Measurements from ENCODE around the gene PIP4K2C.

The PIP4K2C gene

DNA sequence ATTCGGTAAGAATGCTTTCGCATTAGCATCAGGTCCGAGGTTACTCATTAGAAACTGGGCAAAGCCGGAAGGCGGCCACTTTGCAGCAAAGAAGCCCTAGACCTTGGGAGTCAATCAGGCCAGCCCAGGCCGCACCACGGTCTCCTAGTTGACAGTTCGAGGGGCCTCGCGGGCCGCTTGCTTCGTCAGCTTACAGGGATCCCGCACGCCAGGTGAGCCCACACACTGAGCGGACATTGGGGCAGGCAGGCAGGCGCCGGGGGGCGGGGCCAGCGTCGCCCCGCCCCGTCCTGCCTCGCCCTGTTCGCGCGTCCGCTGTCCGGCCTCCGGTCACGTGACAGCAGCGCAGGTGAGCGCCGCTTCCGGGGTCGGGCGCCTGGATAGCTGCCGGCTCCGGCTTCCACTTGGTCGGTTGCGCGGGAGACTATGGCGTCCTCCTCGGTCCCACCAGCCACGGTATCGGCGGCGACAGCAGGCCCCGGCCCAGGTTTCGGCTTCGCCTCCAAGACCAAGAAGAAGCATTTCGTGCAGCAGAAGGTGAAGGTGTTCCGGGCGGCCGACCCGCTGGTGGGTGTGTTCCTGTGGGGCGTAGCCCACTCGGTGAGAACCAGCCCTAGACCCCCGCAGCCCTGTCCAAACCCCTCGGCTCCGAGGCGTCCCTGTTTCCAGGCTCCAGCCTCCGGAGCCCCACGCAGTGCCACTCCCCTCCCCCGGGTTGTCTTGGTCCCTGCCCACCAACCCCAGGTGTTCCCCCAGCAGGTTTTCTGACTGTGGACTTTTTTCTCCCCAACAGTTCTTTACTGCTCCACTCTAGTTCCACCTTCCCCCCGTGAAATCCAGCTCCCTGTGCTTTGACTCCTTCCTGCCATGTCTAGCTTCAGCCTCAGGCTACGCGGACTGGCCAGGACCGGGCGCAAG lies at the start of gene PIP4K2C:
TSS of gene PIP4K2C (plus strand) at position 329 of the 918 bp plus-strand sequence. CDS start at position 427, 98 bp downstream.
- in situ Hi-C loops (cut with HindIII; ENCODE audit: low sequenced_read_pairs), result no loop called here

- in situ Hi-C loops (cut with HindIII; ENCODE audit: low sequenced_read_pairs), result no loop called here
Measured at GRCh38 chr12:57541717-57542116, 49.3 kb upstream of the PIP4K2C start.

GRCh38 chr12:57543581-57543980 lies 47.4 kb upstream of the PIP4K2C start:
- in situ Hi-C loops (cut with HindIII; ENCODE audit: low sequenced_read_pairs), result no loop called here

DNA sequence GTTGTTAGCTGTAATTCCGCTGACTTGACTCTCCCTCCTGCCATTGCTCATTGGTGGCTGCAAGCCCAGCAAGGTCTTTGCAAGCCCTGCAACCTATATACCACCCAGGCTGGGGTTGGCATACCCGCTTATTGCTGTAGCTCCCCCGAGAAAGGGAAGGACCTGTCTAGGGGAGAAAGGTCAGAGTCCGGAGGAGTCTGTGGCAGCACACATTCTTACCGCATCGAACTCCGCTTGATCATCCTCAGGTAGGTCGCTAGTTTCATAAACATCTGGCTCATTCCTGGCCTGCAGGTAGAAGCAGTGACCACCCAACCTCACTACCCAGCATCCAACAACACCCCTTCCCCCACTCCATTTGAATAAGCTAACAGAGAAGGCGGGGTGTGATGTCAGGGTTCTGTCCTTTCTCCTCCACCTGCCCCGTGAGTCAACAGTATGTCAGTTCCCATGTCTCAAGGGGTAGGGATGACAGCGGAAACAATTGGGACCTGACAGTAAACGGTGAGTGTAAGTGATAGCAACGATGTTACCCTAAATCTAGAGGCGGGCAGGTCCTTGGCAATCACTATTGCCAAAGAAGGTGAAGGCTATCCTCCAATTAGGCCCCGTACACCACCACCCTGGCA lies 45.1 kb upstream of the PIP4K2C start:
- in situ Hi-C loops (cut with HindIII; ENCODE audit: low sequenced_read_pairs), result no loop called here

DNA sequence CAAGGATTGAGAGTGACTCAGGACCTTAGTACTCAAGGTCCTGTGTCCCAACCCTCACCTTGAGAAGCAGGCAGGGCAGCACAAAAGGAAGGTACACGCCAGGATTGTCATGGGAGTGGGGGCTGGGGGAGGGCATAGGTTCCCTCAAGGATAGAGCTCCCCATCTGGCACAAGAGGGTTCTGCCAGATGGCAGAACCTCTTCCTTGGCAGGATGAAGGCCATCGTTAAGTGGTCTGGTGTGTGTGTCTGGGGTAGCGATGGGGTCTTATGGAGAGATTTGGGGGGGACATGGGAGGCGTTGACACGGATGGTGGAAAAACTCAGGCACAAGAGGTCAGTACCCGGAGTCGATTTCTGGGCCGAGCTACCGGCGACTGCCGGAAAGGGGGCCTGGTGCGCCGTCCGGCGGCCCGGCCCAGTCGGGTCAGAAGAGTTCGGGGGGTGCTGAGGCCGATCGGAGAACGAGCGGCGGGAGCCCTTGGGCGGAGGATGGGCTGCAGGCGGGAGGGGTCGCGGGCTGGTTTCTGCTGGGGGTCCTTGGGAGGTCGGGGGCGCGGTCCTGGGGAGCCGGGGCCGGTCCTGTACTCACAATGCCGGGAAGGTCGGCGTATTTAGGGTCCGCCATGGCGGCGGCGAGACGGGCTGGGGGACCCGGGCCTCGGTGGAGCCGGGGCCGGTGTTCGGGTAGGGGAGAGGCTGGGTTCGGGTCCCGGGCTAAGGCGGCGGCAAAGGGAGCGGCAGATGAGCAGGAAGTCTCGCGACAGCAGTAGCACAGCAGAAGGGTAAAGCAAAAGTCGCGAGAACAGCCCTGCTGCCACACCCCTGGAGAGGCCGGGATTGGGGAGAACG lies 44.3 kb upstream of the PIP4K2C start, which contains the start of gene DCTN2:
TSS of gene DCTN2 (minus strand) at position 755 of the 850 bp plus-strand sequence. CDS start at position 626, 129 bp downstream.
- in situ Hi-C loops (cut with HindIII; ENCODE audit: low sequenced_read_pairs), result no loop called here

DNA sequence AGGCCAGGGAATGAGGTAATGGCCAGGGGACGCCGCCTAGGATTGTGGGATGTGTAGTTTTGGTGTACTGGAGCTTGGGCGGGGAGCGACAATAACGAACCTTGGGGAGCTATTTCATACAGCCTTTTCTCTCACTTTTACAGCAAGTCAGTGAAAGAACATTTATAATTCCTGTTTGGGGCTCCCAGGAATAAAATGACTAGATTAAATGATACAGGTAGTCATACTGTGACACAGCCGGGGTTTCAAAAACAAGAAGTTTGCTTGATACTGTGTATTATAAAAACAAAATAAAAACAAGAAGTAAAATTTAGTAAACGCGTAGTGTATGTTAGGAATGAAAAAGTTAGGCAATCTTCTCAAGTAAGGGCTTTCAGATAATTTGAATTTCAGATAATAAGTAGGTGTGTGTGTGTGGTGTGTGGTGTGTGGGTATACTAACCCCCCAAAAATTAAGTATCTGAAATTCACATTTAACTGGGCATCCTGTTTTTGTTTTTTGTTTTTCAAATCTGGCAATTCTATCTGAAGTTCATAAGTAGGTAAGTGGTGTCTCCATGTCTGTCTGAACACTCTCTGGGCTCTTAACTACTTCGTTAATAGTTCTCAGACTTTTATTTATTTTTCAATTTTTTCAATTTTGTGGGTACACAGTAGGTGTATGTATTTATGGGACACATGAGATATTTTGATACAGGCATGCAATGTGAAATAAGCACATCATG lies 43.5 kb upstream of the PIP4K2C start:
- in situ Hi-C loops (cut with HindIII; ENCODE audit: low sequenced_read_pairs), result no loop called here

DNA sequence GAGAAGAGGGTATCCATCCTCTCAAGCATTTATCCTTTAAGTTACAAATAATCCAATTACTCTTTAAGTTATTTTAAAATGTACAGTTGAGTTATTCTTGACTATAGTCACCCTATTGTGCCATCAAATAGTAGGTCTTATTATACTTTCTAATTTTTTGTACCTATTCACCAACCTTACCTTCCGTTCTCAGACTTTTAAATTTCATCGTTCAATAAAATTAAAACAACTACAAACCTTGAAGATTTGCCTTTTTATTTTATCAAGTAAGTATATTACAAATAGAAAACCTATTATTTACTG lies 43.0 kb upstream of the PIP4K2C start:
- in situ Hi-C loops (cut with HindIII; ENCODE audit: low sequenced_read_pairs), result no loop called here

GRCh38 chr12:57548488-57548887 lies 42.5 kb upstream of the PIP4K2C start:
- in situ Hi-C loops (cut with HindIII; ENCODE audit: low sequenced_read_pairs), result no loop called here

- in situ Hi-C loops (cut with HindIII; ENCODE audit: low sequenced_read_pairs), result no loop called here
Measured at GRCh38 chr12:57549203-57549908, 41.6 kb upstream of the PIP4K2C start.

- in situ Hi-C loops (cut with HindIII; ENCODE audit: low sequenced_read_pairs), result no loop called here
Measured at GRCh38 chr12:57549909-57550640, 40.9 kb upstream of the PIP4K2C start, which contains the start of gene KIF5A. TSS of gene KIF5A (plus strand) at chr12:57550044. CDS start at chr12:57550272, 228 bp downstream.

GRCh38 chr12:57550641-57551549 lies 40.1 kb upstream of the PIP4K2C start:
- in situ Hi-C loops (cut with HindIII; ENCODE audit: low sequenced_read_pairs), result no loop called here

GRCh38 chr12:57551637-57552305 lies 39.2 kb upstream of the PIP4K2C start:
- in situ Hi-C loops (cut with HindIII; ENCODE audit: low sequenced_read_pairs), result no loop called here

- in situ Hi-C loops (cut with HindIII; ENCODE audit: low sequenced_read_pairs), result no loop called here
Measured at GRCh38 chr12:57552306-57552651, 38.7 kb upstream of the PIP4K2C start.

GRCh38 chr12:57552835-57553313 lies 38.1 kb upstream of the PIP4K2C start:
- in situ Hi-C loops (cut with HindIII; ENCODE audit: low sequenced_read_pairs), result no loop called here

DNA sequence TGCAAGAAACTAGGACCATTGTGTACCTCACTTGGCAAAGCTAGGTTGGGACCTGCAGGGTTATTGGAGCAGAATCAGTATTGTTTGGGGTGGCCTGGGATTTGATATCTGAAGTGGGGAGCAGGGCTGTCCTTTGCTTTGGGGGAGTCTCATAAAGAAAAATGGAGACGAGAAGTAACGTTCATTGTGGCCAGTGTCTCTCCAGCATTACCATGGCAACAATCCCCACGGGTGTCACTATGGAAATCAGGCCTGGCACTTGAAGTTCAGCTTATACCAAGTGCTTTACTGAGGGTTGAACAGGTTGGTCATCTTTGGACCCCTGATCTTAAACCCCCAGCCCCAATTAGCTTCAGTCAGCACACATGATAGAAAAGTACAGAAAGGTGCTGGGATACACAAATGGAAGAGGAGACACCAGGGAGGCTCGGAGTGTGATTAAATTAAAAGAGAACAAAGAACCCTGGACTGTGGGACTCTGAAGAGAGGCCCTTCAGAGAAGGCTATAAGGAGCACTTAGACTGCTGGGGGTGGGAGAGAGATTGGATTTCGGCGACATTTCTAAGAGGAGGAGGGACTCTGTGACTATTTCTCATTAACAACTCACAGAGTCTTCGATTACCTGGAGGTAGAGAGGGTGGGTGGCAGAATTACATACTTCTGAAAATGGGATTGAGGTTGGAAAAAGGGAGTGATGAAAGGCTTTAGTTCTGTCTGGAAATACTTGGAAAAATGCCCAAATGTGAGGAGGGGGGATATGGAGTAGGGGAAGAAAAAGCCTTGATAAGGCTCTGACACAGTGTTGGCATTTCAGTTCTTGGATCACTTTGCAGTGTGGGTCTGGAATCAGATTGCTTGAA lies 37.4 kb upstream of the PIP4K2C start:
- in situ Hi-C loops (cut with HindIII; ENCODE audit: low sequenced_read_pairs), result no loop called here

GRCh38 chr12:57554453-57554852 lies 36.5 kb upstream of the PIP4K2C start:
- in situ Hi-C loops (cut with HindIII; ENCODE audit: low sequenced_read_pairs), result no loop called here

DNA sequence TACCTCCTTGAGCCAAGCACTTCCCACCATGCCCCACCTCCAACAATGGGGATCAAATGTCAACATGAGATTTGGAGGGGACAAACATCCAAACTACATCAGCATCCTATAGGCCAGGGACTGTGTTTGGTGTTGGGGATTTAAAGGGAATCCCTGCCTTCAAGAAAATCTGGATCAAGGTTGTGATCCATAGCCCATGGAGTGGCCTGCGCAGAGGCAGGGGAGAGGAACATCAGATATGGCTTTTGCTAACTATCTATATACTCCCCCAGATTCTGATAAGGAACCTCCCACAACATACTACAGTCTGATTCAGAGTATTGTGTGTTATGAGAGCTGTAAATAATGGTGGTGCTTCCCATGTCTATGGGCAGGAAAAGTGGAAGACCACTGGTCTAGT lies 36.1 kb upstream of the PIP4K2C start:
- in situ Hi-C loops (cut with HindIII; ENCODE audit: low sequenced_read_pairs), result no loop called here

Data from DLD1 (cell line).